ENCODE results near the gene TLR10.

DNA sequence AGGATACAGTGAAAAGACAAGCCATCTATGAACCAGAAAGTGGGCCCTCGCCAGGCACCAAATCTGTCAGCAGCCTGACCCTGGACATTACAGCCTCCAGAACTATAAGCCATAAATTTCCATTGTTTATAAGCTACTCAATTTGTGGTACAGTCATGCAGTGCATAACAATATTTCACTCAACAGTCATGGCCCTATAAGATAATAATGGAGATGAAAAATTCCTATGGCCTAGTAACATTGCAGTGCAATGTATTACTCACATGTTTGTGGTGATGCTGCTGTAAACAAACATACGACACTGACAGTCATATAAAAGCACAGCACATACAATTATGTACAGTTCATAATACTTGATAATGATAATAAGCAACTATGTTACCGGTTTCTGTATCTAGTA lies 38.9 kb upstream of the TLR10 start:
- TF ChIP-seq, protein P1, sequence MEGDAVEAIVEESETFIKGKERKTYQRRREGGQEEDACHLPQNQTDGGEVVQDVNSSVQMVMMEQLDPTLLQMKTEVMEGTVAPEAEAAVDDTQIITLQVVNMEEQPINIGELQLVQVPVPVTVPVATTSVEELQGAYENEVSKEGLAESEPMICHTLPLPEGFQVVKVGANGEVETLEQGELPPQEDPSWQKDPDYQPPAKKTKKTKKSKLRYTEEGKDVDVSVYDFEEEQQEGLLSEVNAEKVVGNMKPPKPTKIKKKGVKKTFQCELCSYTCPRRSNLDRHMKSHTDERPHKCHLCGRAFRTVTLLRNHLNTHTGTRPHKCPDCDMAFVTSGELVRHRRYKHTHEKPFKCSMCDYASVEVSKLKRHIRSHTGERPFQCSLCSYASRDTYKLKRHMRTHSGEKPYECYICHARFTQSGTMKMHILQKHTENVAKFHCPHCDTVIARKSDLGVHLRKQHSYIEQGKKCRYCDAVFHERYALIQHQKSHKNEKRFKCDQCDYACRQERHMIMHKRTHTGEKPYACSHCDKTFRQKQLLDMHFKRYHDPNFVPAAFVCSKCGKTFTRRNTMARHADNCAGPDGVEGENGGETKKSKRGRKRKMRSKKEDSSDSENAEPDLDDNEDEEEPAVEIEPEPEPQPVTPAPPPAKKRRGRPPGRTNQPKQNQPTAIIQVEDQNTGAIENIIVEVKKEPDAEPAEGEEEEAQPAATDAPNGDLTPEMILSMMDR (IDR thresholded peaks at IDR 0.05; ENCODE audit: low read depth, low read length) = no peak
- no peak for TF ChIP-seq EZH2phosphoT487 (IDR thresholded peaks at IDR 0.05; ENCODE audit: low read depth)

Data from OCI-LY3 (cell line).